DND-41 (cell line): ENCODE results near the gene OR8H1.

ENCODE experiments used
- EZH2 ChIP-seq: IDR thresholded peaks from 3 replicates; pipeline ENCODE4 v1.6.1; 2012; ENCODE audit warnings: borderline replicate concordance, low read depth, mild to moderate bottlenecking, moderate library complexity, low read length, inconsistent platforms; ENCODE audit not compliant: severe bottlenecking
- TF ChIP-seq, protein P1 (sequence below): IDR thresholded peaks from 2 replicates; pipeline ENCODE4 v1.5.1; 2012; ENCODE audit warnings: borderline replicate concordance, low read length, moderate library complexity, mild to moderate bottlenecking; ENCODE audit not compliant: poor library complexity, severe bottlenecking; ENCODE audit errors: extremely low read depth

DNA sequence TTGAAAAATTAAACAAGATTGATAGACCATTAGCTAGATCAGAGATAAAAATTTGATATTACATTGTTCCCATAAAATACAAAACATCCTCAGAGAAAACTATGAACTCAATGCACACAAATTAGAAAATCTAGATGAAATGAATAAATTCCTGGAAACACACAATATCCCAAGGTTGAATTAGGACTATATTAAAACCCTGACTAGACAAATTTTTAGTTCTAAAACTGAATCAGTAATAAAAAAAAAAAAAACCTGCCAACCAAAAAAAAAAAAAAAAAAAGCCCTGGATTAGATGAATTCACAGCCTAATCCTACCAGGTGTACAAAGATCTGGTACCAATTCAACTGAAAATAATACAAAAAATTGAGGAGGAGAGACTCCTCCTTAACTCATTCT lies 48.2 kb upstream of the OR8H1 start:
- TF ChIP-seq, protein P1, sequence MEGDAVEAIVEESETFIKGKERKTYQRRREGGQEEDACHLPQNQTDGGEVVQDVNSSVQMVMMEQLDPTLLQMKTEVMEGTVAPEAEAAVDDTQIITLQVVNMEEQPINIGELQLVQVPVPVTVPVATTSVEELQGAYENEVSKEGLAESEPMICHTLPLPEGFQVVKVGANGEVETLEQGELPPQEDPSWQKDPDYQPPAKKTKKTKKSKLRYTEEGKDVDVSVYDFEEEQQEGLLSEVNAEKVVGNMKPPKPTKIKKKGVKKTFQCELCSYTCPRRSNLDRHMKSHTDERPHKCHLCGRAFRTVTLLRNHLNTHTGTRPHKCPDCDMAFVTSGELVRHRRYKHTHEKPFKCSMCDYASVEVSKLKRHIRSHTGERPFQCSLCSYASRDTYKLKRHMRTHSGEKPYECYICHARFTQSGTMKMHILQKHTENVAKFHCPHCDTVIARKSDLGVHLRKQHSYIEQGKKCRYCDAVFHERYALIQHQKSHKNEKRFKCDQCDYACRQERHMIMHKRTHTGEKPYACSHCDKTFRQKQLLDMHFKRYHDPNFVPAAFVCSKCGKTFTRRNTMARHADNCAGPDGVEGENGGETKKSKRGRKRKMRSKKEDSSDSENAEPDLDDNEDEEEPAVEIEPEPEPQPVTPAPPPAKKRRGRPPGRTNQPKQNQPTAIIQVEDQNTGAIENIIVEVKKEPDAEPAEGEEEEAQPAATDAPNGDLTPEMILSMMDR, result no peak
- TF ChIP-seq EZH2, result no peak
